GM23338 (cell line): ENCODE data around the gene SBNO1. TPM values are rescaled to one million over a fixed set of nuclear protein-coding genes. Genes with fewer than 3 reads are reported as not detected.

ENCODE experiments used
- ATAC-seq: fragments of 200-7000 bp; cut with Tn5 transposase; 3 replicates; pipeline ENCODE4 v1.9.1; 2020
- DNase-seq: peaks from one replicate; pipeline ENCODE4 v3.0.0-alpha.2; 2015; ENCODE audit warnings: low spot score
- H2AFZ ChIP-seq: fragments of 200-600 bp; sonication (generic); 2 replicates; pipeline ENCODE4 v1.8.0; 2016; ENCODE audit warnings: antibody characterized with exemption, mild to moderate bottlenecking, moderate library complexity
- H3F3A ChIP-seq: fragments of 200-600 bp; sonication (generic); replicated peaks from 2 replicates; pipeline ENCODE4 v1.8.0; 2017; ENCODE audit warnings: antibody characterized with exemption, mixed run types, low read depth
- H3K27ac ChIP-seq: fragments of 200-600 bp; sonication (generic); 2 replicates; pipeline ENCODE4 v1.6.1; 2016; ENCODE audit warnings: low read depth
- H3K27me3 ChIP-seq: fragments of 200-600 bp; sonication (generic); 2 replicates; pipeline ENCODE4 v1.8.0; 2016; ENCODE audit warnings: mild to moderate bottlenecking, mixed run types, moderate library complexity; ENCODE audit not compliant: insufficient read depth
- H3K36me3 ChIP-seq: fragments of 200-600 bp; sonication (generic); 2 replicates; pipeline ENCODE4 v1.8.0; 2016; ENCODE audit warnings: mild to moderate bottlenecking; ENCODE audit not compliant: insufficient read depth
- H3K4me1 ChIP-seq: fragments of 200-600 bp; sonication (generic); 2 replicates; pipeline ENCODE4 v1.8.0; 2016; ENCODE audit warnings: mild to moderate bottlenecking, moderate library complexity; ENCODE audit not compliant: insufficient read depth
- H3K4me2 ChIP-seq: fragments of 200-600 bp; sonication (generic); 2 replicates; pipeline ENCODE4 v1.7.1; 2017; ENCODE audit warnings: mixed run types
- H3K4me3 ChIP-seq: fragments of 200-600 bp; sonication (generic); 2 replicates; pipeline ENCODE4 v1.6.1; 2016; ENCODE audit warnings: mixed run types
- H3K79me2 ChIP-seq: fragments of 200-600 bp; sonication (generic); replicated peaks from 2 replicates; pipeline ENCODE4 v1.8.0; 2017; ENCODE audit warnings: mild to moderate bottlenecking; ENCODE audit not compliant: insufficient read depth
- H3K9me2 ChIP-seq: fragments of 200-600 bp; sonication (generic); 2 replicates; pipeline ENCODE4 v1.8.0; 2017; ENCODE audit not compliant: insufficient read depth
- H4K20me1 ChIP-seq: fragments of 200-600 bp; sonication (generic); replicated peaks from 2 replicates; pipeline ENCODE4 v1.8.0; 2017; ENCODE audit warnings: mild to moderate bottlenecking; ENCODE audit not compliant: insufficient read depth
- H3K27ac Mint-ChIP-seq: 2 replicates; pipeline ENCODE4 v1.8.0; 2020; ENCODE audit warnings: inconsistent platforms, mild to moderate bottlenecking, moderate library complexity, mixed read lengths
- H3K27me3 Mint-ChIP-seq: 3 replicates; pipeline ENCODE4 v1.8.0; 2022; ENCODE audit warnings: low read depth, mild to moderate bottlenecking, moderate library complexity, mixed read lengths, inconsistent platforms; ENCODE audit not compliant: insufficient read depth, poor library complexity
- H3K36me3 Mint-ChIP-seq: 3 replicates; pipeline ENCODE4 v1.8.0; 2021; ENCODE audit warnings: low read depth, mild to moderate bottlenecking, inconsistent platforms, moderate library complexity, mixed read lengths
- H3K4me1 Mint-ChIP-seq: 3 replicates; pipeline ENCODE4 v1.8.0; 2020; ENCODE audit warnings: mild to moderate bottlenecking, inconsistent platforms, mixed read lengths
- H3K4me3 Mint-ChIP-seq: 3 replicates; pipeline ENCODE4 v1.8.0; 2021; ENCODE audit warnings: moderate library complexity, mild to moderate bottlenecking, inconsistent platforms, mixed read lengths
- H3K9me3 Mint-ChIP-seq: 3 replicates; pipeline ENCODE4 v1.8.0; 2020; ENCODE audit warnings: moderate library complexity, mild to moderate bottlenecking, inconsistent platforms, mixed read lengths
- CREB1 ChIP-seq: fragments of 250-450 bp; sonication (Bioruptor Pico); IDR thresholded peaks from 2 replicates; pipeline ENCODE4 v1.5.0; 2020; ENCODE audit warnings: low read depth, mild to moderate bottlenecking, moderate library complexity
- EZH2 ChIP-seq: fragments of 200-600 bp; sonication (generic); IDR thresholded peaks from one replicate; pipeline ENCODE4 v1.8.0; 2017; ENCODE audit warnings: antibody characterized with exemption, mild to moderate bottlenecking, low read depth; ENCODE audit not compliant: unreplicated experiment
- EZH2phosphoT487 ChIP-seq: fragments of 200-600 bp; sonication (generic); IDR thresholded peaks from one replicate; pipeline ENCODE4 v1.8.1; 2018; ENCODE audit warnings: antibody characterized with exemption; ENCODE audit not compliant: unreplicated experiment
- JUNB ChIP-seq: IDR thresholded peaks from one replicate; pipeline ENCODE4 v1.6.1; 2016; ENCODE audit warnings: antibody characterized with exemption; ENCODE audit not compliant: unreplicated experiment
- NANOG ChIP-seq: IDR thresholded peaks from 2 replicates; pipeline ENCODE4 v1.6.1; 2016; ENCODE audit warnings: antibody characterized with exemption, borderline replicate concordance
- POLR2AphosphoS5 ChIP-seq: IDR thresholded peaks from 2 replicates; pipeline ENCODE4 v1.6.1; 2016; ENCODE audit warnings: antibody characterized with exemption, low read depth
- STAT1 ChIP-seq: IDR thresholded peaks from one replicate; pipeline ENCODE4 v1.6.1; 2016; ENCODE audit warnings: antibody characterized with exemption; ENCODE audit not compliant: unreplicated experiment
- ZNF114 ChIP-seq: fragments of 250-450 bp; sonication (Bioruptor Pico); IDR thresholded peaks from 2 replicates; pipeline ENCODE4 v1.5.0; 2020; ENCODE audit warnings: mild to moderate bottlenecking, moderate library complexity
- ZNF331 ChIP-seq: fragments of 250-450 bp; sonication (Bioruptor Pico); IDR thresholded peaks from 2 replicates; pipeline ENCODE4 v1.5.0; 2020; ENCODE audit warnings: low read depth, mild to moderate bottlenecking, moderate library complexity
- polyA plus RNA-seq: library from polyadenylated mRNA; unstranded; fragments of >200 nt; fragmentation: Nextera tagmentation; extraction: Ambion mirVana; gene quantifications from 2 replicates; pipeline ENCODE4 v1.2.1, GENCODE V29; 2016
- total RNA-seq: library from RNA; depleted of rRNA; stranded (reverse); fragments of >200 nt; shearing (Covaris generic); gene quantifications from 2 replicates; pipeline ENCODE4 v1.2.3, GENCODE V29; 2014
- TF ChIP-seq, protein P1 (sequence below), 2 experiments: fragments of 200-600 bp in 1 of 2; sonication (generic) in 1 of 2; conservative IDR thresholded peaks; 2 replicates each; pipeline versions ENCODE4 v1.5.1 to v1.6.1; 2016 to 2017; ENCODE audit warnings: antibody characterized with exemption in 2 of 2, low read depth in 2 of 2, mild to moderate bottlenecking in 2 of 2, moderate library complexity in 1 of 2
- TF ChIP-seq, protein P2 (sequence below): fragments of 250-450 bp; sonication (Bioruptor Pico); IDR thresholded peaks from 2 replicates; pipeline ENCODE4 v1.5.0; 2020; ENCODE audit warnings: mild to moderate bottlenecking, moderate library complexity
- TF ChIP-seq, protein P3 (sequence below): IDR thresholded peaks from one replicate; pipeline ENCODE4 v1.6.1; 2018; ENCODE audit warnings: antibody characterized with exemption; ENCODE audit not compliant: unreplicated experiment
- TF ChIP-seq, protein P4 (sequence below): IDR thresholded peaks from 2 replicates; pipeline ENCODE4 v1.6.1; 2016; ENCODE audit warnings: antibody characterized with exemption

Gene SBNO1
- total and polyA plus RNA-seq, 2 experiments from 2014 or later = 34.9 to 49.5 TPM

DNA sequence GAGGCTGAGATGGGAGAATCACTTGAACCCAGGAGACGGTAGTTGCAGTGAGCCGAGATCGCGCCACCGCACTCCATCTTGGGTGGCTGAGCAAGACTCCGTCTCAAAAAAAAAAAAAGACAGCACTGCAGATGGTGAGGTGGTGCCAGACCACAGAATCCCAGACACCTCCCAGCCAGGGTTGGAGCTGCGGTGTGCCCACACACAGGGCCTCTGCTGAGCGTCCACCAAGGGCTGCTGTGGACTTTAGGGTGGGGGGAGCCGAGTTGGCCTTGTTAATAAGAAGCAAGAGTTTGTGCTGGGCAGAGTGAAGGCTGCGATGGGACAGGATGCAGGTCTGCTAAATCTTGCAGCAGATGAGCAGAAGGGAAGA lies 33.5 kb upstream of the SBNO1 start:
- H3K4me1 Mint-ChIP-seq = peaks cover 6% of the 10 kb centered on the region
- no peak overlapping the region for H3K4me3 Mint-ChIP-seq
- peaks cover 61% of the 10 kb centered on the region for H3K36me3 Mint-ChIP-seq
- H3K4me2 ChIP-seq = no peak overlapping the region
- no peak for ATAC-seq
- H3F3A ChIP-seq = no peaks in the 10 kb centered on the region
- H2AFZ ChIP-seq = no peak overlapping the region
- H3K4me1 ChIP-seq = no peaks in the 10 kb centered on the region
- no peaks in the 10 kb centered on the region for H3K9me2 ChIP-seq
- no peak for DNase-seq
- H3K36me3 ChIP-seq = peaks cover 12% of the 10 kb centered on the region
- H3K27me3 Mint-ChIP-seq = peaks cover 38% of the 10 kb centered on the region
- no peaks in the 10 kb centered on the region; the same call in 2 of the 3 replicates for H3K9me3 Mint-ChIP-seq
- H3K27me3 ChIP-seq = peaks cover 12% of the 10 kb centered on the region; the same call in 1 of the 2 replicates
- peaks cover 51% of the 10 kb centered on the region for H4K20me1 ChIP-seq
- no peak overlapping the region for H3K27ac ChIP-seq
- TF ChIP-seq POLR2AphosphoS5 (no peak), NANOG (no peak), ZNF331 (no peak), EZH2phosphoT487 (no peak), ZNF114 (CRISPR knock-in tag) (no peak), CREB1 (CRISPR knock-in tag) (no peak), JUNB (no peak), STAT1 (no peak), EZH2 (no peak)
- TF ChIP-seq, protein P1, sequence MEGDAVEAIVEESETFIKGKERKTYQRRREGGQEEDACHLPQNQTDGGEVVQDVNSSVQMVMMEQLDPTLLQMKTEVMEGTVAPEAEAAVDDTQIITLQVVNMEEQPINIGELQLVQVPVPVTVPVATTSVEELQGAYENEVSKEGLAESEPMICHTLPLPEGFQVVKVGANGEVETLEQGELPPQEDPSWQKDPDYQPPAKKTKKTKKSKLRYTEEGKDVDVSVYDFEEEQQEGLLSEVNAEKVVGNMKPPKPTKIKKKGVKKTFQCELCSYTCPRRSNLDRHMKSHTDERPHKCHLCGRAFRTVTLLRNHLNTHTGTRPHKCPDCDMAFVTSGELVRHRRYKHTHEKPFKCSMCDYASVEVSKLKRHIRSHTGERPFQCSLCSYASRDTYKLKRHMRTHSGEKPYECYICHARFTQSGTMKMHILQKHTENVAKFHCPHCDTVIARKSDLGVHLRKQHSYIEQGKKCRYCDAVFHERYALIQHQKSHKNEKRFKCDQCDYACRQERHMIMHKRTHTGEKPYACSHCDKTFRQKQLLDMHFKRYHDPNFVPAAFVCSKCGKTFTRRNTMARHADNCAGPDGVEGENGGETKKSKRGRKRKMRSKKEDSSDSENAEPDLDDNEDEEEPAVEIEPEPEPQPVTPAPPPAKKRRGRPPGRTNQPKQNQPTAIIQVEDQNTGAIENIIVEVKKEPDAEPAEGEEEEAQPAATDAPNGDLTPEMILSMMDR (conservative IDR thresholded peaks at IDR 0.05; ENCODE audit: low read depth in 2 of 2) = no peak
- TF ChIP-seq, protein P2, sequence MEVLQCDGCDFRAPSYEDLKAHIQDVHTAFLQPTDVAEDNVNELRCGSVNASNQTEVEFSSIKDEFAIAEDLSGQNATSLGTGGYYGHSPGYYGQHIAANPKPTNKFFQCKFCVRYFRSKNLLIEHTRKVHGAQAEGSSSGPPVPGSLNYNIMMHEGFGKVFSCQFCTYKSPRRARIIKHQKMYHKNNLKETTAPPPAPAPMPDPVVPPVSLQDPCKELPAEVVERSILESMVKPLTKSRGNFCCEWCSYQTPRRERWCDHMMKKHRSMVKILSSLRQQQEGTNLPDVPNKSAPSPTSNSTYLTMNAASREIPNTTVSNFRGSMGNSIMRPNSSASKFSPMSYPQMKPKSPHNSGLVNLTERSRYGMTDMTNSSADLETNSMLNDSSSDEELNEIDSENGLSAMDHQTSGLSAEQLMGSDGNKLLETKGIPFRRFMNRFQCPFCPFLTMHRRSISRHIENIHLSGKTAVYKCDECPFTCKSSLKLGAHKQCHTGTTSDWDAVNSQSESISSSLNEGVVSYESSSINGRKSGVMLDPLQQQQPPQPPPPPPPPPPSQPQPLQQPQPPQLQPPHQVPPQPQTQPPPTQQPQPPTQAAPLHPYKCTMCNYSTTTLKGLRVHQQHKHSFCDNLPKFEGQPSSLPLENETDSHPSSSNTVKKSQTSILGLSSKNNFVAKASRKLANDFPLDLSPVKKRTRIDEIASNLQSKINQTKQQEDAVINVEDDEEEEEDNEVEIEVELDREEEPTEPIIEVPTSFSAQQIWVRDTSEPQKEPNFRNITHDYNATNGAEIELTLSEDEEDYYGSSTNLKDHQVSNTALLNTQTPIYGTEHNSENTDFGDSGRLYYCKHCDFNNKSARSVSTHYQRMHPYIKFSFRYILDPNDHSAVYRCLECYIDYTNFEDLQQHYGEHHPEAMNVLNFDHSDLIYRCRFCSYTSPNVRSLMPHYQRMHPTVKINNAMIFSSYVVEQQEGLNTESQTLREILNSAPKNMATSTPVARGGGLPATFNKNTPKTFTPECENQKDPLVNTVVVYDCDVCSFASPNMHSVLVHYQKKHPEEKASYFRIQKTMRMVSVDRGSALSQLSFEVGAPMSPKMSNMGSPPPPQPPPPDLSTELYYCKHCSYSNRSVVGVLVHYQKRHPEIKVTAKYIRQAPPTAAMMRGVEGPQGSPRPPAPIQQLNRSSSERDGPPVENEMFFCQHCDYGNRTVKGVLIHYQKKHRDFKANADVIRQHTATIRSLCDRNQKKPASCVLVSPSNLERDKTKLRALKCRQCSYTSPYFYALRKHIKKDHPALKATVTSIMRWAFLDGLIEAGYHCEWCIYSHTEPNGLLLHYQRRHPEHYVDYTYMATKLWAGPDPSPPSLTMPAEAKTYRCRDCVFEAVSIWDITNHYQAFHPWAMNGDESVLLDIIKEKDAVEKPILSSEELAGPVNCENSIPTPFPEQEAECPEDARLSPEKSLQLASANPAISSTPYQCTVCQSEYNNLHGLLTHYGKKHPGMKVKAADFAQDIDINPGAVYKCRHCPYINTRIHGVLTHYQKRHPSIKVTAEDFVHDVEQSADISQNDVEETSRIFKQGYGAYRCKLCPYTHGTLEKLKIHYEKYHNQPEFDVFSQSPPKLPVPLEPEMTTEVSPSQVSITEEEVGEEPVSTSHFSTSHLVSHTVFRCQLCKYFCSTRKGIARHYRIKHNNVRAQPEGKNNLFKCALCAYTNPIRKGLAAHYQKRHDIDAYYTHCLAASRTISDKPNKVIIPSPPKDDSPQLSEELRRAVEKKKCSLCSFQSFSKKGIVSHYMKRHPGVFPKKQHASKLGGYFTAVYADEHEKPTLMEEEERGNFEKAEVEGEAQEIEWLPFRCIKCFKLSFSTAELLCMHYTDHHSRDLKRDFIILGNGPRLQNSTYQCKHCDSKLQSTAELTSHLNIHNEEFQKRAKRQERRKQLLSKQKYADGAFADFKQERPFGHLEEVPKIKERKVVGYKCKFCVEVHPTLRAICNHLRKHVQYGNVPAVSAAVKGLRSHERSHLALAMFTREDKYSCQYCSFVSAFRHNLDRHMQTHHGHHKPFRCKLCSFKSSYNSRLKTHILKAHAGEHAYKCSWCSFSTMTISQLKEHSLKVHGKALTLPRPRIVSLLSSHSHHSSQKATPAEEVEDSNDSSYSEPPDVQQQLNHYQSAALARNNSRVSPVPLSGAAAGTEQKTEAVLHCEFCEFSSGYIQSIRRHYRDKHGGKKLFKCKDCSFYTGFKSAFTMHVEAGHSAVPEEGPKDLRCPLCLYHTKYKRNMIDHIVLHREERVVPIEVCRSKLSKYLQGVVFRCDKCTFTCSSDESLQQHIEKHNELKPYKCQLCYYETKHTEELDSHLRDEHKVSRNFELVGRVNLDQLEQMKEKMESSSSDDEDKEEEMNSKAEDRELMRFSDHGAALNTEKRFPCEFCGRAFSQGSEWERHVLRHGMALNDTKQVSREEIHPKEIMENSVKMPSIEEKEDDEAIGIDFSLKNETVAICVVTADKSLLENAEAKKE (CRISPR knock-in tag) = no peak
- TF ChIP-seq, protein P3, sequence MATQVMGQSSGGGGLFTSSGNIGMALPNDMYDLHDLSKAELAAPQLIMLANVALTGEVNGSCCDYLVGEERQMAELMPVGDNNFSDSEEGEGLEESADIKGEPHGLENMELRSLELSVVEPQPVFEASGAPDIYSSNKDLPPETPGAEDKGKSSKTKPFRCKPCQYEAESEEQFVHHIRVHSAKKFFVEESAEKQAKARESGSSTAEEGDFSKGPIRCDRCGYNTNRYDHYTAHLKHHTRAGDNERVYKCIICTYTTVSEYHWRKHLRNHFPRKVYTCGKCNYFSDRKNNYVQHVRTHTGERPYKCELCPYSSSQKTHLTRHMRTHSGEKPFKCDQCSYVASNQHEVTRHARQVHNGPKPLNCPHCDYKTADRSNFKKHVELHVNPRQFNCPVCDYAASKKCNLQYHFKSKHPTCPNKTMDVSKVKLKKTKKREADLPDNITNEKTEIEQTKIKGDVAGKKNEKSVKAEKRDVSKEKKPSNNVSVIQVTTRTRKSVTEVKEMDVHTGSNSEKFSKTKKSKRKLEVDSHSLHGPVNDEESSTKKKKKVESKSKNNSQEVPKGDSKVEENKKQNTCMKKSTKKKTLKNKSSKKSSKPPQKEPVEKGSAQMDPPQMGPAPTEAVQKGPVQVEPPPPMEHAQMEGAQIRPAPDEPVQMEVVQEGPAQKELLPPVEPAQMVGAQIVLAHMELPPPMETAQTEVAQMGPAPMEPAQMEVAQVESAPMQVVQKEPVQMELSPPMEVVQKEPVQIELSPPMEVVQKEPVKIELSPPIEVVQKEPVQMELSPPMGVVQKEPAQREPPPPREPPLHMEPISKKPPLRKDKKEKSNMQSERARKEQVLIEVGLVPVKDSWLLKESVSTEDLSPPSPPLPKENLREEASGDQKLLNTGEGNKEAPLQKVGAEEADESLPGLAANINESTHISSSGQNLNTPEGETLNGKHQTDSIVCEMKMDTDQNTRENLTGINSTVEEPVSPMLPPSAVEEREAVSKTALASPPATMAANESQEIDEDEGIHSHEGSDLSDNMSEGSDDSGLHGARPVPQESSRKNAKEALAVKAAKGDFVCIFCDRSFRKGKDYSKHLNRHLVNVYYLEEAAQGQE = no peak
- TF ChIP-seq, protein P4, sequence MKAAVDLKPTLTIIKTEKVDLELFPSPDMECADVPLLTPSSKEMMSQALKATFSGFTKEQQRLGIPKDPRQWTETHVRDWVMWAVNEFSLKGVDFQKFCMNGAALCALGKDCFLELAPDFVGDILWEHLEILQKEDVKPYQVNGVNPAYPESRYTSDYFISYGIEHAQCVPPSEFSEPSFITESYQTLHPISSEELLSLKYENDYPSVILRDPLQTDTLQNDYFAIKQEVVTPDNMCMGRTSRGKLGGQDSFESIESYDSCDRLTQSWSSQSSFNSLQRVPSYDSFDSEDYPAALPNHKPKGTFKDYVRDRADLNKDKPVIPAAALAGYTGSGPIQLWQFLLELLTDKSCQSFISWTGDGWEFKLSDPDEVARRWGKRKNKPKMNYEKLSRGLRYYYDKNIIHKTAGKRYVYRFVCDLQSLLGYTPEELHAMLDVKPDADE = no peak
- H3K27ac Mint-ChIP-seq = no peak overlapping the region
- no peak overlapping the region for H3K4me3 ChIP-seq
- H3K79me2 ChIP-seq = no peaks in the 10 kb centered on the region
